PFSK-1 (cell line): ENCODE results near the gene TDRD6.

Experiments used
- FOXP2 ChIP-seq: optimal IDR thresholded peaks from 2 replicates; pipeline ENCODE3; 2011; ENCODE audit warnings: borderline replicate concordance, control low read depth, inconsistent platforms; ENCODE audit not compliant: insufficient read depth; ENCODE audit errors: extremely low read length, extremely low read depth
- POLR2AphosphoS5 ChIP-seq: IDR thresholded peaks from 2 replicates; pipeline ENCODE4 v1.6.1; 2012; ENCODE audit warnings: low read depth, mild to moderate bottlenecking, control low read depth, low read length, moderate library complexity
- SIN3A ChIP-seq: IDR thresholded peaks from 2 replicates; pipeline ENCODE4 v1.6.1; 2012; ENCODE audit warnings: mild to moderate bottlenecking, low read length, moderate library complexity, borderline replicate concordance; ENCODE audit not compliant: insufficient read depth
- TAF1 ChIP-seq: IDR thresholded peaks from 2 replicates; pipeline ENCODE4 v1.6.1; 2012; ENCODE audit warnings: low read length, control low read depth, borderline replicate concordance; ENCODE audit not compliant: insufficient read depth
- TF ChIP-seq, protein P1 (sequence below), 2 experiments: IDR thresholded peaks; 2 replicates each; pipeline versions ENCODE4 v1.6.1 to v1.8.0; 2011 to 2012; ENCODE audit warnings: low read depth in 2 of 2, low read length in 2 of 2, control low read depth in 1 of 2, inconsistent platforms in 1 of 2, mild to moderate bottlenecking in 1 of 2, moderate library complexity in 1 of 2; ENCODE audit not compliant: insufficient read depth in 1 of 2

- TF ChIP-seq TAF1 (no peak), POLR2AphosphoS5 (no peak), SIN3A (no peak), FOXP2 (no peak)
- TF ChIP-seq, protein P1, sequence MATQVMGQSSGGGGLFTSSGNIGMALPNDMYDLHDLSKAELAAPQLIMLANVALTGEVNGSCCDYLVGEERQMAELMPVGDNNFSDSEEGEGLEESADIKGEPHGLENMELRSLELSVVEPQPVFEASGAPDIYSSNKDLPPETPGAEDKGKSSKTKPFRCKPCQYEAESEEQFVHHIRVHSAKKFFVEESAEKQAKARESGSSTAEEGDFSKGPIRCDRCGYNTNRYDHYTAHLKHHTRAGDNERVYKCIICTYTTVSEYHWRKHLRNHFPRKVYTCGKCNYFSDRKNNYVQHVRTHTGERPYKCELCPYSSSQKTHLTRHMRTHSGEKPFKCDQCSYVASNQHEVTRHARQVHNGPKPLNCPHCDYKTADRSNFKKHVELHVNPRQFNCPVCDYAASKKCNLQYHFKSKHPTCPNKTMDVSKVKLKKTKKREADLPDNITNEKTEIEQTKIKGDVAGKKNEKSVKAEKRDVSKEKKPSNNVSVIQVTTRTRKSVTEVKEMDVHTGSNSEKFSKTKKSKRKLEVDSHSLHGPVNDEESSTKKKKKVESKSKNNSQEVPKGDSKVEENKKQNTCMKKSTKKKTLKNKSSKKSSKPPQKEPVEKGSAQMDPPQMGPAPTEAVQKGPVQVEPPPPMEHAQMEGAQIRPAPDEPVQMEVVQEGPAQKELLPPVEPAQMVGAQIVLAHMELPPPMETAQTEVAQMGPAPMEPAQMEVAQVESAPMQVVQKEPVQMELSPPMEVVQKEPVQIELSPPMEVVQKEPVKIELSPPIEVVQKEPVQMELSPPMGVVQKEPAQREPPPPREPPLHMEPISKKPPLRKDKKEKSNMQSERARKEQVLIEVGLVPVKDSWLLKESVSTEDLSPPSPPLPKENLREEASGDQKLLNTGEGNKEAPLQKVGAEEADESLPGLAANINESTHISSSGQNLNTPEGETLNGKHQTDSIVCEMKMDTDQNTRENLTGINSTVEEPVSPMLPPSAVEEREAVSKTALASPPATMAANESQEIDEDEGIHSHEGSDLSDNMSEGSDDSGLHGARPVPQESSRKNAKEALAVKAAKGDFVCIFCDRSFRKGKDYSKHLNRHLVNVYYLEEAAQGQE (IDR thresholded peaks at IDR 0.05; ENCODE audit: insufficient read depth in 1 of 2, low read depth in 2 of 2, low read length in 2 of 2): no peak
These were observed 18.8 kb downstream of the TDRD6 start for GRCh38 chr6:46706464-46706863.
